NCI-H446 treated with DMSO at 0.1 percent for 48 hours (cell line): Measurements from ENCODE around the gene CCDC201.
"Not testable (repeated sequence)": the region's sequence is repeated elsewhere in the genome, so short reads cannot be mapped to it uniquely, and the experiment has no call there.

Experiments
- DNase-seq: peaks from one replicate; lab custom pipeline; 2025; lab: John Stamatoyannopoulos, UW

The CCDC201 gene

DNA sequence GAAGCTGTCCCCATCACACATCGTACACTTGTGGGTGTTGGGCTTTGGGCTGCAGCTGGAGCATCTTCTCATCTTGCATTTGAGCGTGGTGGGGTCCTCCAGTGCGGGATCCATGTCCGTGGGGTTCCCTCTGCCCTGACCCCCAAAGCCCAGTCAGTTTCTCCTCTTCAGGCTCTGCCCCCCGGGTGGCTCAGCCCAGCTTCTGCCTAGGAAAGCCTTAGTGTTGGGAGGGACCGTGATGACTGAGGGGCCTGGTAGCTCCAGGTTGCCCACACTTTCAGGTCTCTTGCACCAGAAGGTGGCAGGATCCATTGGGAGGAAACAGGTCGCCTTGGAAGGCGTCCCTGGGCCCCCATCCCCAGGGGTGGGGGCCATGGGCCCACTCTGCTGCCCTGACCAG is 55.9 kb downstream of the CCDC201 start:
- not testable (repeated sequence) for DNase-seq

DNA sequence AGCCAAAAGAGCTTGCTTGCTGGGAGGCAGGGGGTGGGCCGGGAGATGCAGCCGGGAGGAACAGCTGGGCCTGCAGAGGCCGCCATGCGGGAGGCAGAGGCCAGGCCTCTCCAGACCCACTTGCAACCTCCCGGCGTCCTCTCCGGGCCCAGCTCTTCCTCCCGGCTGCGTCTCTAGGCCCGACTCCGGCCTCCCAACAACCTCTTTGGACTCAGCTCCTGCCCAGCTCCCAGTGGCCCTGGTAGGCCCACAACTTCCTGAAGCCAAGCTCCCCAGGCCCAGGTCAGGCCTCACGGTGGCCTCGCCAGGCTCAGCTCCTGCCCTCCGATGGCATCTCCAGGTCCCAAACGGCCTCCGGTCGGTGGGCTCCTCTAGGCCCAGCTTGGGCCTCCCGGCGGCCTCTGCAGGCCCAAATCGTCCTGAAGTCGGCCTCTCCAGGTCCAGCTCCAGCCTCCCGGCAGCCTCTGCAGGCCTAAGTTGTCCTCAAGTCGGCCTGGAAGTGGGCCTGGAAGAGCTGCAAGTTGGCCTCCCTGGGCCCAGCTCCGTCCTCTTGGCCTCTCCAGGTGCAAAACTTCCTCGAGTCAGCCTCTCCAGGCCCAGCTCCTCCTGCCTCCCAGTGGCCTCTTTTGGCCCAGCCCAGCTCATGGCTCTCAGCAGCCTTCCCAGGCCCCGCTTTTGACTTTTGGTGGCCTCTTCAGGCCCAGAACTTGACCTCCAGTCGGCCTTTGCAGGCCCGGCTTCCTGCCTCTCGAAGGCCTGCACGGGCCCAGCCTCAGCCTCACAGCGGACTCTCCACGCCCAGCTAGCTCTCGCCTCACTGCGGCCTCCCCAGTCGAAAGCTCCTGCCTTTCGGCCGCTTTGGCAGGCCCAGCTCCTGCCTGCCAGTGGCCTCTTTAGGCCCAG is 58.4 kb downstream of the CCDC201 start:
- DNase-seq = not testable (repeated sequence)

DNA sequence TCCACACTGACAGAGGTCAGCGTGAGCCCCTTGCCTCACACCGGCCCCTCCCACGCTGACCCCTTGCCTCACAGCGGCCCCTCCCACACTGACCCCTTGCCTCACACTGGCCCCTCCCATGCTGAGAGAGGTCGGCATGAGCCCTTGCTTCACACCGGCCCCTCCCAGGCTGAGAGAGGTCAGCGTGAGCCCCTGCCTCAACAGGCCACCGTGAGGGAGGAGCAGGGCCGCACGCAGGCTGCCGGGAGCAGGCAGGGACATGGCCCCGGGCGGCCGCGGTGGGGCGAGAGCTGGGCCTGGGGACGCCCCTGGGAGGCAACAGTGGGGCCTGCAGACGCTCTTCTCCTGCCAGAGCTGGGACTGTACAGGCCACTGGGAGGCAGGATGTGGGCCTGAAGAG is 59.1 kb downstream of the CCDC201 start:
- DNase-seq = not testable (repeated sequence)

DNA sequence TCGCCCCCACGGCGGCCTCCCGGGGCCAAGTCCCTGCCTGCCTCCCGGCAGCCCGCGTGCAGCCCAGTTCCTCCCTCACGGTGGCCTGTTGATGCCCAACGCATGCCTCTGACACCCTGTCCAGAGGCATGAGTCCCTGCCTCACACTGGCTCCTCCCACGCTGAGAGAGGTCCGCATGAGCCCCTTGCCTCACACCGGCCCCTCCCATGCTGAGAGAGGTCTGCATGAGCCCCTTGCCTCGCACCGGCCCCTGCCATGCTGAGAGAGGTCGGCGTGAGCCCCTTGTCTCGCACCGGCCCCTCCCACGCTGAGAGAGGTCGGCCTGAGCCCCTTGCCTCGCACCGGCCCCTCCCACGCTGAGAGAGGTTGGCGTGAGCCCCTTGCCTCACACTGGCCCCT is 59.9 kb downstream of the CCDC201 start:
- DNase-seq = no peak

DNA sequence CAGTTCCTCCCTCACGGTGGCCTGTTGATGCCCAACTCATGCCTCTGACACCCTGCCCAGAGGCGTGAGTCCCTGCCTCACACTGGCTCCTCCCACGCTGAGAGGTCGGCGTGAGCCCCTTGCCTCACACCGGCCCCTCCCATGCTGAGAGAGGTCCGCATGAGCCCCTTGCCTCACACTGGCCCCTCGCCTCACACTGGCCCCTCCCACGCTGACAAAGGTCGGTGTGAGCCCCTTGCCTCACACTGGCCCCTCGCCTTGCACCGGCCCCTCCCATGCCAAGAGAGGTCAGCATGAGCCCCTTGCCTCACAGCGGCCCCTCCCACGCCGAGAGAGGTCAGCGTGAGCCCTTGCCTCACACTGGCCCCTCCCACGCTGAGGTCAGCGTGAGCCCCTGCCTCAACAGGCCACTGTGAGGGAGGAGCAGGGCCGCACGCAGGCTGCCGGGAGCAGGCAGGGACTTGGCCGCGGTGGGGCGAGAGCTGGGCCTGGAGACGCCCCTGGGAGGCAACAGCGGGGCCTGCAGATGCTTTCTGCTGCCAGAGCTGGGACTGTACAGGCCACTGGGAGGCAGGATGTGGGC is 61.1 kb downstream of the CCDC201 start:
- not testable (repeated sequence) for DNase-seq

DNA sequence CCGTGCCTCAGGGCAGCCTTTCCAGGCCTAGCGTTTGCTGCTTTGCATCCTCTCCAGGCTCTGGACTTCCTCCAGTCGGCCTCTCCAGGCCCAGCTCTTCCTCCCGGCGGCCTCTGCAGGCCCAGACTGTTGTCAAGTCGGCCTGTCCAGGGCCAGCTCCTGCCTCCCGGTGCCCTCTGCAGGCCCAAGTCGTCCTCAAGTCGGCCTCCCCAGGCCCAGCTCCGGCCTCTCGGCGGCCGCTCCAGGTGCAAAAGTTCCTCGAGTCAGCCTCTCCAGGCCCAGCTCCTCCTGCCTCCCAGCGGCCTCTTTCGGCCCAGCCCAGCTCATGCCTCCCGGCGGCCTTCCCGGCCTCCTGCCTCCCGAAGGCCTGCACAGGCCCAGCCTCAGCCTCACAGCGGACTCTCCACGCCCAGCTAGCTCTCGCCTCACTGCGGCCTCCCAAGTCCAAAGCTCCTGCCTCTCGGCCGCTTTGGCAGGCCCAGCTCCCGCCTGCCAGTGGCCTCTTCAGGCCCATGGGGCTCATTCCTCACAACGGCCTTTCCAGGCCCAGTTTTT is 62.4 kb downstream of the CCDC201 start:
- not testable (repeated sequence) for DNase-seq
